ENCODE measurements around the gene LIPA. TPM values are rescaled to one million over a fixed set of nuclear protein-coding genes. Genes with fewer than 3 reads are reported as not detected.

Gene LIPA
- total RNA-seq, 1 experiment from 2014 or later = 47.3 TPM

- ChIA-PET CTCF (interaction anchor here (1.1 kb wide), 1 partner anchor 113 kb away, joined by 4 read pairs; no protein-coding TSS in a partner anchor), POLR2A (no interaction called here)
- ATAC-seq (no peak), DNase-seq (ENCODE audit: low spot score) (no peak)
- H3K4me1 Mint-ChIP-seq = peaks cover 17% of the 10 kb centered on the region
- peaks cover 32% of the 10 kb centered on the region for H3K9me3 Mint-ChIP-seq
- no peak overlapping the region for H3K27ac Mint-ChIP-seq
- TF ChIP-seq CTCF (IDR thresholded peaks at IDR 0.05) (no peak), CREB1 (CRISPR knock-in tag; IDR thresholded peaks at IDR 0.05) (no peak), ERG (CRISPR knock-in tag; IDR thresholded peaks at IDR 0.05) (no peak), ZBTB43 (CRISPR knock-in tag; IDR thresholded peaks at IDR 0.05) (no peak), JUN (CRISPR knock-in tag; IDR thresholded peaks at IDR 0.05) (no peak), JAZF1 (CRISPR knock-in tag; IDR thresholded peaks at IDR 0.05) (no peak), CREM (CRISPR knock-in tag; IDR thresholded peaks at IDR 0.05) (no peak), FOXP4 (CRISPR knock-in tag; IDR thresholded peaks at IDR 0.05) (no peak), AFF4 (CRISPR knock-in tag; IDR thresholded peaks at IDR 0.05; ENCODE audit: borderline replicate concordance) (no peak), ZNF423 (CRISPR knock-in tag; IDR thresholded peaks at IDR 0.05) (no peak), ESRRA (CRISPR knock-in tag; IDR thresholded peaks at IDR 0.05; ENCODE audit: borderline replicate concordance) (no peak), SMAD4 (CRISPR knock-in tag; IDR thresholded peaks at IDR 0.05) (no peak)
- H3K4me3 Mint-ChIP-seq = no peak overlapping the region
- H3K27me3 Mint-ChIP-seq (ENCODE audit: low read depth) = peaks cover 6% of the 10 kb centered on the region; the same call in 1 of the 2 replicates
- H3K36me3 Mint-ChIP-seq = peaks cover 30% of the 10 kb centered on the region
Observed at GRCh38 chr10:89256340-89256739, 4.8 kb upstream of the LIPA start.

- POLR2A ChIA-PET = no interaction called here
- ATAC-seq (no peak), DNase-seq (ENCODE audit: low spot score) (no peak)
- Mint-ChIP-seq H3K4me3 (no peak overlapping the region), H3K27me3 (ENCODE audit: low read depth) (peaks cover 9% of the 10 kb centered on the region; the same call in 1 of the 2 replicates), H3K27ac (no peak overlapping the region), H3K4me1 (peaks cover 22% of the 10 kb centered on the region), H3K36me3 (peaks cover 30% of the 10 kb centered on the region), H3K9me3 (peaks cover 32% of the 10 kb centered on the region)
- CTCF ChIA-PET = interaction anchor here (1.1 kb wide), 1 partner anchor 113 kb away, joined by 4 read pairs; no protein-coding TSS in a partner anchor
- no peak for TF ChIP-seq ATF2 (CRISPR knock-in tag; IDR thresholded peaks at IDR 0.05; ENCODE audit: borderline replicate concordance, low read depth)
- TF ChIP-seq NFATC4 (CRISPR knock-in tag; IDR thresholded peaks at IDR 0.05) = no peak
- no peak for TF ChIP-seq E2F4 (CRISPR knock-in tag; IDR thresholded peaks at IDR 0.05; ENCODE audit: borderline replicate concordance, low read depth)
- TF ChIP-seq ZNF281 (CRISPR knock-in tag; IDR thresholded peaks at IDR 0.05) = no peak
- TF ChIP-seq E2F1 (CRISPR knock-in tag; IDR thresholded peaks at IDR 0.05) = no peak
- no peak for TF ChIP-seq FOXJ3 (CRISPR knock-in tag; IDR thresholded peaks at IDR 0.05; ENCODE audit: borderline replicate concordance)
Observed at GRCh38 chr10:89255793-89256192, 4.2 kb upstream of the LIPA start.
